ENCODE results near the gene TSC2.
A peak's percentile ranks its signal among the peaks of the same experiment; 100 is the strongest.
"Not testable (repeated sequence)": the region's sequence is repeated elsewhere in the genome, so short reads cannot be mapped to it uniquely, and the experiment has no call there.

Gene TSC2

DNA sequence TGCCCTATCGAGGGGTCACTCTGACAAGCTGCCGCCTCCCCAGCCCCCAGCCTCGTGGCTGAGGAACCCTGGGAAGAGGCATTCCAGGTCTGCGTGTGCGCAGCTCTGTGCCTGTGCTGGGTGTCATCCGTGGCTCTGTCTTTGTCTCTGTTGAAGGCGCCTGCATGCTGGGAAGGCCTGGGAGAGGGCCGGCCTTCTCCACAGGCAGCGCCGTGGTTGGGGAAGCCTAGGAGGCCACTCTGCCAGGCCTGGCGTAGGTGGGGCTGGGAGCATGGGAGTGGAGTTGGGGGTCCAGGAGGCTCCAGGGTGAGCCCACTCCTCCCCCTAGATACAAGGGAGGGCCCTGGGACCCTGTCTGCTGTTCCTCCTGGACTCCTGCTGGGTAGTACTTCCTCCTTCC, 17.7 kb upstream of the TSC2 start:
- DNase-seq (ENCODE audit: low read depth, low spot score) = no peak

DNA sequence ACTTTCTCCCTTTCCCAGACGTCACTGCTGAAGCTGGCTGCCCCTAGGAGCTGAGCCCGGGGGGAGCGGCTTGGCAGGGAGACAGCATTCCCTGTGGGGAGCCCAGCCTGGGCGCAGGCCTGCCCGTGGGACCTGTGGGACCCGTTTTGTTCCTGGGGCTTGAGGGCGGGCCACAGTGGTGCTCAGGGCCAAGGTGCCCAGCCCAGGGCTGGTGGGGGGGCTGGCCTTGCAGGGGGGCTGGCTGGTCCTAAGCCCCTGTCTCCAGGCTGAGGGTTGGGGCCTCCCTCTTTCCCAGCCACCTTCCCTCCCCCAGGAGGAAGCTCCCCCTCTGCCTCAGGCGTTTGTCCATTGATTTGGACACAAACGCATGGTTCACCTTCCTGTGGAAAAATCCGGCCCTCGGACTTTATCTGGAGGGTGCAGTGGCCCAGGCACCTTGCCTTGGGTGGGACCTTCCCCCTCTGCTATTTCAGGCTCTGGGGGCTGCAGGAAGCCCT, 16.7 kb upstream of the TSC2 start:
- DNase-seq (ENCODE audit: low read depth, low spot score) = no peak

DNA sequence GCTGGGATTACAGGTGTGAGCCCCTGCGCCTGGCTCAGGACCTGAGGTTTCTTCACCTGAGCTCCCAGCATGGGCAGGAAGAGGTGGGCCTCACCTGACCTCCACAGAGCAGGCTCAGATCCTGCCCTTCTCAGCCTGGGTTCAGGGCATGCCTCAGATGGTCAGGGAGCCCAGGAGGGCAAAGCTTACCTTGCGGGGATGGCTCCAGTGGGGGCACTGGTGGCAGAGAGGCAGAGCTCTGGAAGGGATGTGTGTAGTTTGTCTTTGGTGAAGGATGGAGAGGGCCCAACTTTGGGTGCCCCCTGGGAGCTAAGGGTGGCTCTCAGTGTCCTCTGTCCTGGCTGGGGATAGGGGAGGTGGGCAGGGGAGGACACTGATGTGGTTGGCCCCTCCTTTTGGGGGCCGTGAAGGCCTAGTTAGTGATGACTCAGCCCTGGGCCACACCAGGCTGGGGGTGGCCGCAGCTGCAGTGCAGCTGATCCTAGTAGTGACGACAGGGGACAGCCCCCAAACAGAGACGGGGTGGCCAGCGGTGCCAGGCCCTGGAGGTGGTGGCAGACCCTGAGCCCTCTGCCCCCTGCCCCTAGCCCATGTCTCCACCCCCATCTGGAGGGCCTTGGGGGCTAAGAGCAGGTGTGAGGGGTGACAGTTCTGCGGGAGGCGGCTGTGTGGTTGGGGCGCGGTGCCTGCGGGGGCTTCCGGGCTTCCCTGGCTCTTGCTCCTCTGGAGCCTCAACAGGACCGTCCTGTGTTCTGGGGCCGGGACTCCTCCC, 15.3 kb upstream of the TSC2 start:
- no peak for DNase-seq (ENCODE audit: low read depth, low spot score)

DNA sequence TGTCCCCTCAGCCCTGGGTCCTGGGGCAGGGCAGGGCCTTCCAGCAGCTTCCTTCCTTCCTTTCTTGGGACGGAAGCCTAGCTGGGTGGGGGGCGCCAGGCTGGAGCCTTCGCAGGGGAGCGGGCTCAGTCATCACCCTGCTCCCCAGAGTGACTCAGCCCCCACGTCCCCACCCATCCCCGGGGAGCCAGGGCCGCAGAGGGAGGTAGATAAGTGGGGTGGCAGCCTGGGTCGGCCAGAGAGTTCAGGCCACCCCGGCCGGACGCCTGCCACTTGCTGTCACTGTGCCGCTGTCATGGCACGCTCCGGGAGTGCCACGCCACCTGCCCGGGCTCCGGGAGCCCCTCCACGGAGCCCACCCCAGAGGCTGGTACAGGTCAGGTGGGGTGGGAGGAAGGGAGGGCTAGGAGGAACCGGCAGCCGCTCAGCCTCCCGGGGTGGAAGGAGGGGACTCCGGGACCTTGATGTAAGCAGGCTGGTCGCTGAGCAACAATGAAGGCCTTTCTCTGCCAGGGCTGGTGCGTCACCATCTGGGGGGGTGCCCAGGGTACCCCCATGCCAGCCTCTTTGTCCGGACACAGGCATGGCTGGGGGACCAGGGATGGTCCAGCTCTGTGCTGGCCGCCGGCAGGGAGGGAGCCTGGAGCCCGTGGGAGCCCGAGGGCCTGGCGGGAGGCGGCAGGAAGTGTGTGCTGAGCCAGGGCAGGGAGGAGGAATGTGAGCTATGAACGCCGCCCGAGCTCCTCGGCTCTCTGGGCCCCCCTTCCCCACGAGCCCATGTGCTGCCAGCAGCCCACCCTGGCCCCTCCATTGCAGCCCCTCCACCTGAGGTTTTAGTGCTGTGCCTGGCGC, 14.5 kb upstream of the TSC2 start:
- DNase-seq (ENCODE audit: low read depth, low spot score) = peak; percentile 69

DNA sequence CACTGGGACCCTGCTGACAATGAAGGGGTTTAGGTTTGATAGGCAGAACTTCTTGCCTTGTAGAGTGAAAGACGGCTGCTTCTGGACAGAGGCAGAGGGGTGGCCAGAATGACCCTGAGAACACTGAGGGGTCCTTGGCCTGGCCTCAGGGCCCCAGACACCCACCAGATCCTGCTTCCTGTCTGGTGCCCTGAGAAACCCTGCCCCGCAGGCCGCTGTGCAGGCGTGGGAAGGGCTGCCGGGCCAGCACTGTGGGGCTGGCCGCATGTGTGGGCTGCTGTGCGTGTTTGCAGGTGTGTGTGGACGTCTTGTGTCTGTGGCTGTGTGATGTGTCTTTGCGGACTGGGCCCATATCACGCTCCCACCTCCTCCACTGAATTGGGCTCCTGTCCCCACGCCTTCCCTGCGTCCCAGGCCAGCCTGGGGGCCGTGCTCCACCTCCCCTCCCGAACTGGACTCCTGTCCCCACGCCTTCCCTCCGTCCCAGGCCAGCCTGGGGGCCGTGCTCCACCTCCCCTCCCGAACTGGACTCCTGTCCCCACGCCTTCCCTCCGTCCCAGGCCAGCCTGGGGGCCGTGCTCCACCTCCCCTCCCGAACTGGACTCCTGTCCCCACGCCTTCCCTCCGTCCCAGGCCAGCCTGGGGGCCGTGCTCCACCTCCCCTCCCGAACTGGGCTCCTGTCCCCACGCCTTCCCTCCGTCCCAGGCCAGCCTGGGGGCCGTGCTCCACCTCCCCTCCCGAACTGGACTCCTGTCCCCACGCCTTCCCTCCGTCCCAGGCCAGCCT, 13.7 kb upstream of the TSC2 start:
- DNase-seq (ENCODE audit: low read depth, low spot score) = not testable (repeated sequence)

DNA sequence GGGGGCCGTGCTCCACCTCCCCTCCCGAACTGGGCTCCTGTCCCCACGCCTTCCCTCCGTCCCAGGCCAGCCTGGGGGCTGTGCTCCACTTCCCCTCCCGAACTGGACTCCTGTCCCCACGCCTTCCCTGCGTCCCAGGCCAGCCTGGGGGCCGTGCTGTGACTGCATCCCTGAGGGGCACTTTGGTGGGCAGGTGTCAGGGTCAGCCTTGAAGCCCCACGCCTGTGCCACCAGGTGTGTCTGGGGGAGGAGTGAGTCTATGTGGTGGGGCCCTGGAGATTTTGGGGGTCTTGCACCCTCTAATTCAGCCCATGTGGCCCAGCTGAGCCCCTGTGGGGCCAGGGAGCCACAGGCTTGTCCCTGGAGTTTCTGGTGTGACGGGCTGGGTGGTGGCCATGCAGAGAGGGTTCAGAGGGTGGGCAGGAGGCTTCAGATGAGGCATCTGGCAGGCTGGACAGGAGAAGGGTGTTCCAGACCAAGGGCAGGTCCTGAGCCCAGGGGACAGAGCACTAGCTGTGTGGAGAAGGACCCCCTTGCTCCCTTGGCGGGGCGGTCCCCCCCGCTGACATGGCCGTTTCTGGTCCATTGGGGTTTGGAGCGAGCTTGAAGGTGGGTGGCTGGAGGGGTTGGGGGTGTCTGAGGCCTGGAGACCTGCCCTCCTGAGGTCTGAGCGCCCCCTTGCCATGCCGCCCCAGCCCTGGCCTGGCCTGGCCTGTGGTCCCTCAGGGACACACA, 12.9 kb upstream of the TSC2 start:
- DNase-seq (ENCODE audit: low read depth, low spot score) = no peak

DNA sequence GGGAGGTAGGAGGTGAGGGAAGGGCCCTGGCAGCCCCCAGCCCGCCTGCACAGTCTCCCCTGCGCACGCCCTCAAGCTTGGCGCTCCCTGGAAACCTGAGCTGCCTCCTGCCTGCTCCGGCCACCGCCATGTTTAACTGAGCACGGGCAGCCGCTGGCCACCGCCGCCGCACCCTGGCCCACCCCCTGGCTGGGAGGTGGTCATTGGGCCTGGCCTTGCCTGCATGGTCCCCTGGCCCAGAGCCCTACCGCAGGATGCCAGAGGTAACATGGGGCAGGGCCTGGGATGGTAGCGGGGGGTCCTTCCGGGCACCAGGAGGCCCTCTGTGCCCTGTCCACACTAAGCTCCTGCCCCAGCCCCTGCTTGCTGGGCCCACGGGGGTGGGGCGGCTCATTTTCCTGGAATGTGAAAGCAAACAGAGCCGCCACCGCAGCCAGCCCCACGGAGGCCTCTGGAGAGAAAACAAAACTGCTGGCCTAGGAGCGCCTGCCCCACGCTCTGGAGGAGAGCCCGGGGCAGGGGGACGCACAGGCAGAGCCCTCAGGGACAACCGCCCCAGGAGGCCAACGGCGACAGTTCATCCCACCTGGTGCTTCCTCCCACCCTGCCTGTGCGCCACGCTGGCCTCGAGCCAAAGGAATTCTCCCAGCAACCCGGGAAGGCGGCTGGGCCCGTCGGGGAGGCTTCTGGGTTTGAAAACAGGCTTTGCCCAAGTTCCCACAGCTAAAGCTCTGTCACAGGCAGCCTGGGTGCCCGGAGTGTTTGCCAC, 12.2 kb upstream of the TSC2 start:
- peak; percentile 58 for DNase-seq (ENCODE audit: low read depth, low spot score)

DNA sequence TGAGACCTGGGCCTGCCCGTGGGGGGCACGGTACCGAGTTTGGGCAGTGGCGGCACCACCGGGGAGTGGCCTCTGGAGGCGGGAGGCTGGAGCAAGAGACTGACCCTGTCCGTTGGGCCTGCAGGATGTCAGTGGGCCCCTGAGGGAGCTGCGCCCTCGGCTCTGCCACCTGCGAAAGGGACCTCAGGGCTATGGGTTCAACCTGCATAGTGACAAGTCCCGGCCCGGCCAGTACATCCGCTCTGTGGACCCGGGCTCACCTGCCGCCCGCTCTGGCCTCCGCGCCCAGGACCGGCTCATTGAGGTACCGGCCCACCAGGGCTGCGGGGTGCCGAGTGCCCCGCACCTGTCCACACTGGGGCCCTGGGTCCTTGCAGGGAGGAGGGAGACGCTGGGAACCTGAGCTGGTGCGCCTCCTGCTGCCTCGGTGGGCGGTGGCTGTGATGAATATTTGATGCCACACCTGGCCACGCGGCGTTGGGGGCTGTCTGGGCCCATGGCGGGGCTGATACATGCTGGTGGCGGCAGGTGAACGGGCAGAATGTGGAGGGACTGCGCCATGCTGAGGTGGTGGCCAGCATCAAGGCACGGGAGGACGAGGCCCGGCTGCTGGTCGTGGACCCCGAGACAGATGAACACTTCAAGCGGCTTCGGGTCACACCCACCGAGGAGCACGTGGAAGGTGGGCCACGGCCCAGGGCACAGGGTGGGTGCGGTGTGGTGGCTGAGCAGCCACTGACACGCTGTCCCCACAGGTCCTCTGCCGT, 11.4 kb upstream of the TSC2 start:
- DNase-seq (ENCODE audit: low read depth, low spot score) = no peak

DNA sequence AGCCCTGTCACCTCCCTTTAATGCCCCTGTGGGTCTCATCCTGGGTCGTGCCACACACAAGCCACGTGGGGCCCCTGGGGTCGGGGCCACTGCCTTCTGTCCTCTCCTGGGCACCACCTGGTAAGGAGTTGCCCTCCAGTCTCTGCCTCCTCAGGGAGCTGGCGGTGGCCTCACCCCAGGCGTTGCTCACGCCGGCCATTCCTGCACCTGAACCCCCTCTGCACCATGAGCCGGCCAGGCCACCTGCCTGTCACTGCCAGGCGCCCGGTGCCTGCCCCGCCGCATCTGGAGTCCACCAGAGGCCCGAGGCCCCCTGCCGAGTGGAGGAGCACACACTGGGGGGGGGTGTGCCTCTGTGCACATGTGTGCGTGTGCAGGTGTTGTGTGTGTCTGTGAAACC, 10.7 kb upstream of the TSC2 start:
- no peak for DNase-seq (ENCODE audit: low read depth, low spot score)

DNA sequence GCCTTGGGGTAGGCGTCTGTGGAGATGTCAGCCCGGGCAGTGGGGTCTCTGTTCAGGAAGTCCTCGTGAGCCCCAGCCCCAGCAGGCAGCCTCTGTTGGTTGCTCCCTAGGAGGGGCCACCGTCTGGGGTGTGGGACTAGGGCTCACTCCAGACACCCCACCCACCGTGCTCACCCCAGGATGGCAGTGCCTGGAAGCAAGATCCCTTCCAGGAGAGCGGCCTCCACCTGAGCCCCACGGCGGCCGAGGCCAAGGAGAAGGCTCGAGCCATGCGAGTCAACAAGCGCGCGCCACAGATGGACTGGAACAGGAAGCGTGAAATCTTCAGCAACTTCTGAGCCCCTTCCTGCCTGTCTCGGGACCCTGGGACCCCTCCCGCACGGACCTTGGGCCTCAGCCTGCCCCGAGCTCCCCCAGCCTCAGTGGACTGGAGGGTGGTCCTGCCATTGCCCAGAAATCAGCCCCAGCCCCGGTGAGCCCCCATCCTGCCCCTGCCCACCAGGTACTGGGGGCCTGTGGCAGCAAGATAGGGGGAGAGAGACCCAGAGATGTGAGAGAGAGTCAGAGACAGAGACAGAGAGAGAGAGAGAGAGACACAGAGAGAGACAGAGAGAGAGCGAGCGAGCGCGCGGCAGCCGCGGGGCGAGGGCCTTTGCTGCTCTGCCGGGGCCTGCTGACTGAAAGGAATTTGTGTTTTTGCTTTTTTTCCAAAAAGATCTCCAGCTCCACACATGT, 10.0 kb upstream of the TSC2 start:
- DNase-seq (ENCODE audit: low read depth, low spot score) = no peak

DNA sequence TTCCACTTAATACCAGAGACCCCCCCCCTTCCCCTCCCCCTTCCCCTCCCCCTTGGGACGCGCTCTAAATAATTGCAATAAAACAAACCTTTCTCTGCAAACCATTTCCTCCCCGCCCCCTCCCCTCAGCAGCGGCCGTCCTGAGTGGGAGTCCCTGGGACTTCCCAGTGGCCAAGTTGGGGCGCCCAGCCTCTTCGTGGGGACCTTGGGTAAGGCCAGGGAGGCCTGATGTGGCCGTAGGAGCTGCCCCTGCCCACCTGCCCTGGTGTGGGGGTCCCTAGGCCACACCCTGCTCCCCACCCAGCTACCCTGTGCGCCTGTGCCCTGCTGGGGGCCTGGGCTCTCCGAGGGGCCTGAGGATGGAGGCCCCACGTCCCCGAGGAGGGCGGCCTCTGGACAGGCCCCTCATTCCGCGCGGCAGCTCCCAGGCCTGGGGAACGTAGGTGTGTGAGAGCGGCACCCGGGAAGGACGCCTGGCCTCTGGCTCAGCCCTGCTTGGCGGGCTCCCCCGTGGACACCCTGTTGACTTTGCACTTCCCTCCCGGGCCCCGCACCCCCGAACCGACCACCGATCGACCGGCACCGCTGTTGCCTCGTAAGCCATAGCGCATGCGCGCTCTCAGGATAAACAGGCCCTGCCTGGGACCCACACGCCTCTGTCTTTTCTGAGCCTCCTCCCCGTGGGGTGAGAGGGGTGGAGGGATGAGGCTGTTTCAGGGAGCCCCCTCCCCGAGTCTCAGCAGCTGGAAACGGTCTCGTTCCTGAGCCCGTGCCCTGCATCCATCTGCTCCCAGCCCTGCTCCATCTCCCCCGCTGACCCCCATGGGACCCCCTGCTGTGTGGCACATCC, 9.2 kb upstream of the TSC2 start:
- no peak for DNase-seq (ENCODE audit: low read depth, low spot score)

DNA sequence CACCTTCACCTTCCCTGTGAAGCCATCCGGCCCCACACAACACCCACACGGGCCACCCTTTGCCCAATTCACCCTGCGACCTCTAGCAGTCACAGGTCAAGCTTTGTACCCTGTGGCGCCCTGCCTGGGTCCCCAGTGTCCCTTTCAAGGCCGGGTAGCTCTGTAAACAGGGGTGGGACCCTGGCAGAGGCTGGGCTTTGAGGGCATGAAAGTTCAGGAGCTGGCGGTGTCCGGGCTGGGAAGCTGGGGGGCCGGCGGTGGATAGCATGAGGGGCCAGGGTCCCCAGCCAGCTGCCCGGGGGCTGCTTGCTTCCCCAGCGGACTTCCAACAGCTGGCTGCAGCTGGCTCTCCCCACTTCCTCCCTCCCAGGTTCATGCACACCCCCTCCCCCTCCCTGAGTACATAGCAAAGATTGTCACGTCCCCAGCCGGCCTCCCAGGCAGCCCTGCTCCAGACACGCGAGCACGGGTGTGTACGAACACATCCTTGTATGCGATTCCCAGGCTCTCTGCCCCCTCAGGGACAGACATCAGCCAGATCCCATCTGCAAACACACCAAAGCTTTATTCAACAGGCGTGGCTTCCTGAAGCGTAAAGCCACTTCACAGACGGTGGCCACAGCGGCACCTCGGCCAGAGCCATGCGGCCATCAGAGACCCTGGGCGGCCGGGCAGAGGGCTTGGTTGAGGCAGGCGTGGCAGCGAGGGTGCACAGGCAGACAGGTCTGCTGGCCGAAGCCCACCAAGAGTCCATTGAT, 8.3 kb upstream of the TSC2 start:
- no peak for DNase-seq (ENCODE audit: low read depth, low spot score)

DNA sequence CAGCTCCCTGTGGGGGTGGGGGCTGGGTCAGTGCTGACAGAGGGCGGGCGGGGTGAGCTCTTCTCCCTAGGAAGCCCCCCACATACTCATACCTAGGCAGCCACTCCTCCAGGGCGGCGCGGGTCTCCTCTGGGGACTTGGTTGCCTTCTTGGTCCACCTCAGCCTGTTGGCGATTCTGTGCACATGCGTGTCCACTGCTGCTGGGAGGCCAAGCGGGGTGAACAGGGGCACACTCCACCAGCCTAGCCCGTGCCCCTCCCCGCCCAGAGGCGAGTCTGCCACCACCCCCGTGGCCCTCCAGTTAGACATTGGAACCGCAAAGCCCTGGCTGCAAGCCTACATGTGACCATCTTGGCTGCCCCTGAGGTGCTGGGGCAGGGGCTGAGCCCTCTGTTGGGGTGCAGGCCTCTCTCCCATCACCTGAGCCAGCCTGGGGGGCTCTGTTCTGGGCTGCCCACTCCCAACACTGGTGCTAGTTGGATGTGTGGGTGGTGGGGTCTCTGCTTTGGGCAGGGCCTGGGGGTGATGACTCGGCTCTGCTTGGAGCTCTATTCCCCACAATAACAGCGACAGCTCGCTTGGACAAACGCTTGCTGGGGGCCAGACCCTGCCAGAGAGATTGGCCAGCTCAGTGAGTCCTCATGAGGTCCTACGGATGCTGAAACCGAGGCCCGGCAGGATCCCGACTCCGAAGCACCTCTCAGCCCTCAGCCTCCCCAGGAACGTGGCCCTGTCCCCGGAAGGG, 7.6 kb upstream of the TSC2 start:
- DNase-seq (ENCODE audit: low read depth, low spot score) = no peak

DNA sequence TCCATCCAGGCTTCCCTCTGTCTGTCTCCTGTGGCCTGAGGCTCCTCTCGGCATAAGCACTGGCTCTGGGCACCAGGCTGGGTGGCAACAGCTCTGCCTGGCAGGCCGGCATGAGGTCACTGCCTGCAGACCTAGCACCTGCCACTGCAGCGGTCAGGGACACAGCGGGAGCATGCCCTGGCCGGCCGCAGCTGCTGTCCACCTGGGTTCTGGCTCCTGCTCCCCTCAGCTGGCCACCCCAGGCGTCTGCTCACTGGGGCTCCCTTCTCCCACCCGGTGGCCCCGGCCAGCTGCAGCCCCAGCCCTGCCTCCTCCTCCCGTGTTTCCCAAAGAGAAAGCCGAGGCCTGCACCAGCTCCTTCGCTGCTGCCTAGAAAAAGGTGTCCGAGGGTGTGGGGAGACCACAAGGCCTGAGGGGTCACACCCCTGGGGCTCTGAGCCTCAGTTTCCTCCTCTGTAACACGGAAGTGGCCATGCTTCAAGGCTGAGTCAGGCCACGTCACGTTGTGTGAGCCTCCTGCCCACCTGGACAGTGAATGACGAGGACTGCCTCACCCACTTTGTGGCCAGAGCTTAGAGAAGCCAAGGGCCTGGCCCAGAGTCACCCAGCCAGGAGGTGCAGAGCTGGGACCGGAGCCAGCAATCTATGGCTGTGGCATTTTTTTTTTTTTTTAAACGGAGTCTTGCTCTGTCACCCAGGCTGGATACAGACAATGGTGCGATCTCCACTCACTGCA, 6.8 kb upstream of the TSC2 start:
- no peak for DNase-seq (ENCODE audit: low read depth, low spot score)

DNA sequence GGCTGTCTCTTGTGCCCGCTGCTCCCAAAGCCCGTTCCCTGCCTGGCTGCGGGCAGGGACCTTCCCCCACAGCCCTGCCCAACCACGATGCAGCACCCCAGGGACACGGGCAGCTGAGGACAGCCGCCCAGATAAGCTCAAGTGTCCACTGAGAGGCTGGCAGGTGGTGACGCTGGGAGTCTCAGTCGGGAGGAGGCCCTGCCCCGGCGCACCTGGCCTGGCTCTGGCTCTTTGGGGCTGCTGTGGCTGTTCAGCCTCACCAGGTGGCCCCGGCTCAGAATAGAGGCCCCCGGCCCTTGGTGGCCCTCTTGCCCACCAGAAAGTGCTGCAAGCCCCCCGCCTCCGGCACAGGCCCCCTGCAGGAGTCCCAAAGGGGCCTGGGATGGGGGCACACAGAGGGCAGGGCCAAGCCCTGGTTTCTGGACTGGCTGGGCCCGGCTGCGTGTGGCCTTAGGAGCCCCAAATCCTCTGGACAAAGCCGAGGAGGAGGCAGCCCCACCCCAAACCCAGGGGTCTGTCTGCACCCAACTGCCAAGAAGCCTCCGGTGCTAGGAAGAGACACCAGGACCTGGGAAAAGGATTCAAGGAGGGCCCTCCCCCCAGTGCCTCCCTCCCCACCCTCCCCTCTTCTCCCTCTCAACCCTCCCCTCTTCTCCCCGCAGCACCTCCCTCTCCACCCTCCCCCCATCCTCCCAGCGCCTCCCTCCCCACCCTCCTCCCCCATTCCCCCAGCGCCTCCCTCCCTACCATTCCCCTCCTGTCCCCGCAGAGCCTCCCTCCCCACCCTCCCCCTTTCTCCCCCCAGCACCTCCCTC, 5.4 kb upstream of the TSC2 start:
- DNase-seq (ENCODE audit: low read depth, low spot score) = no peak

All from ELF-1 (cell line).